HCT116 (cell line): ENCODE data around the gene TTC39C. TPM values are rescaled to one million over a fixed set of nuclear protein-coding genes. Genes with fewer than 3 reads are reported as not detected.

Experiments
- ATAC-seq: fragments of 200-7000 bp; cut with Tn5 transposase; 2 replicates; pipeline ENCODE4 v1.9.1; 2020; ENCODE audit warnings: mild to moderate bottlenecking, moderate library complexity
- BruUV-seq: library from RNA; stranded (reverse); fragments of 400-500 nt; replicated peaks from 2 replicates; lab custom pipeline; 2021; lab: Mats Ljungman, UMichigan
- CTCF ChIA-PET: fragments of 300-600 bp; sonication (Branson Sonifier 250); formaldehyde crosslinking; loops from one replicate; lab custom pipeline; 2021; ENCODE audit warnings: antibody characterized with exemption; lab: Charles Lee
- POLR2A ChIA-PET: fragments of 300-600, 350-600 bp; sonication (Branson Sonifier 250); formaldehyde crosslinking; loops from one replicate; lab custom pipeline; 2021; ENCODE audit warnings: antibody characterized with exemption; lab: Charles Lee
- RAD21 ChIA-PET, 2 experiments: fragments of 300-600 bp; sonication (Branson Sonifier 250); formaldehyde crosslinking; loops; one replicate each; lab custom pipeline; 2023; ENCODE audit warnings: low total read pairs in 2 of 2; ENCODE audit not compliant: uncharacterized antibody in 2 of 2, unreplicated experiment in 2 of 2, low non-redundant PET in 1 of 2; lab: Charles Lee
- DNase-seq: peaks from one replicate; pipeline ENCODE4 v3.0.0-alpha.2; 2010; ENCODE audit warnings: low read depth, low spot score
- H2AFZ ChIP-seq: fragments of 200-600 bp; shearing (Covaris generic), sonication (generic); 2 replicates; pipeline ENCODE4 v1.6.1; 2017; ENCODE audit warnings: low read depth, mixed run types, mixed read lengths, antibody characterized with exemption, low read length; ENCODE audit not compliant: poor library complexity, severe bottlenecking
- H3K27ac ChIP-seq: 2 replicates; pipeline ENCODE4 v1.5.1; 2012; ENCODE audit warnings: low read depth, low read length
- H3K27me3 ChIP-seq: fragments of 200-600 bp; sonication (generic); 2 replicates; pipeline ENCODE4 v1.6.1; 2016; ENCODE audit warnings: mixed run types, low read length, mixed read lengths; ENCODE audit not compliant: insufficient read depth
- H3K36me3 ChIP-seq, 2 experiments: fragments of 200-500 bp in 1 of 2; fragments of 200-600 bp in 1 of 2; sonication (Bioruptor generic) in 1 of 2; sonication (generic) in 1 of 2; 2 replicates each; pipeline versions ENCODE4 v1.5.1 to v1.6.1; 2014 to 2016; ENCODE audit warnings: low read length in 2 of 2, inconsistent platforms in 1 of 2, mixed read lengths in 1 of 2, mixed run types in 1 of 2; ENCODE audit not compliant: insufficient read depth in 2 of 2, control insufficient read depth in 1 of 2
- H3K4me1 ChIP-seq, 2 experiments: fragments of 200-600 bp in 1 of 2; sonication (generic) in 1 of 2; 2 replicates each; pipeline versions ENCODE4 v1.5.1 to v1.6.1; 2012 to 2017; ENCODE audit warnings: low read length in 2 of 2, inconsistent platforms in 1 of 2, mild to moderate bottlenecking in 1 of 2, mixed read lengths in 1 of 2, mixed run types in 1 of 2, moderate library complexity in 1 of 2; ENCODE audit not compliant: insufficient read depth in 2 of 2, control insufficient read depth in 1 of 2
- H3K4me2 ChIP-seq: fragments of 200-600 bp; sonication (generic); 2 replicates; pipeline ENCODE4 v1.6.1; 2017; ENCODE audit warnings: mixed run types, low read length, mixed read lengths
- H3K4me3 ChIP-seq, 2 experiments: fragments of 200-600 bp in 1 of 2; sonication (generic) in 1 of 2; replicated peaks in 1 of 2; 2 replicates each; pipeline ENCODE4 v1.5.1; 2011 to 2016; ENCODE audit warnings: low read length in 2 of 2, control low read depth in 1 of 2, low read depth in 1 of 2, mild to moderate bottlenecking in 1 of 2, mixed read lengths in 1 of 2, mixed run types in 1 of 2
- H3K79me2 ChIP-seq: fragments of 200-600 bp; sonication (generic); 2 replicates; pipeline ENCODE4 v1.6.1; 2017; ENCODE audit warnings: mild to moderate bottlenecking, mixed run types, low read length, moderate library complexity, mixed read lengths; ENCODE audit not compliant: insufficient read depth
- H3K9ac ChIP-seq: fragments of 200-600 bp; sonication (generic); 2 replicates; pipeline ENCODE4 v1.6.1; 2016; ENCODE audit warnings: low read length, mixed read lengths
- H3K9me2 ChIP-seq: fragments of 200-600 bp; sonication (generic), shearing (Covaris generic); 2 replicates; pipeline ENCODE4 v1.6.1; 2017; ENCODE audit warnings: mixed run types, mild to moderate bottlenecking, moderate library complexity; ENCODE audit not compliant: insufficient read depth
- H3K9me3 ChIP-seq, 2 experiments: fragments of 200-500 bp in 1 of 2; fragments of 200-600 bp in 1 of 2; sonication (Bioruptor generic) in 1 of 2; sonication (generic) in 1 of 2; 2 replicates each; pipeline ENCODE4 v1.6.1; 2014 to 2017; ENCODE audit warnings: low read length in 2 of 2, mixed read lengths in 2 of 2, inconsistent platforms in 1 of 2, low read depth in 1 of 2, mild to moderate bottlenecking in 1 of 2, mixed run types in 1 of 2, moderate library complexity in 1 of 2; ENCODE audit not compliant: control insufficient read depth in 1 of 2, insufficient read depth in 1 of 2
- H4K20me1 ChIP-seq: fragments of 200-600 bp; sonication (generic), shearing (Covaris generic); 2 replicates; pipeline ENCODE4 v1.6.1; 2017; ENCODE audit warnings: mixed run types, mild to moderate bottlenecking, moderate library complexity; ENCODE audit not compliant: insufficient read depth
- ATF3 ChIP-seq: IDR thresholded peaks from 2 replicates; pipeline ENCODE4 v1.6.1; 2012
- CTCF ChIP-seq, 3 experiments: fragments of 200-600 bp in 1 of 3; sonication (generic) in 1 of 3; IDR thresholded peaks in 2 of 3; conservative IDR thresholded peaks in 1 of 3; 2 replicates each; pipeline ENCODE4 v1.5.1; 2012 to 2017; ENCODE audit warnings: low read depth in 2 of 3, low read length in 2 of 3, antibody characterized with exemption in 1 of 3, borderline replicate concordance in 1 of 3, control low read depth in 1 of 3, mild to moderate bottlenecking in 1 of 3, mixed read lengths in 1 of 3, mixed run types in 1 of 3, moderate library complexity in 1 of 3; ENCODE audit not compliant: insufficient read depth in 1 of 3
- EGR1 ChIP-seq: IDR thresholded peaks from 2 replicates; pipeline ENCODE4 v1.6.1; 2012; ENCODE audit warnings: low read depth
- EZH2 ChIP-seq: fragments of 200-600 bp; sonication (generic); IDR thresholded peaks from 2 replicates; pipeline ENCODE4 v1.6.1; 2017; ENCODE audit warnings: antibody characterized with exemption, mixed run types
- EZH2phosphoT487 ChIP-seq: fragments of 200-600 bp; IDR thresholded peaks from 2 replicates; pipeline ENCODE4 v1.6.1; 2018; ENCODE audit warnings: antibody characterized with exemption, borderline replicate concordance
- FOSL1 ChIP-seq: IDR thresholded peaks from 2 replicates; pipeline ENCODE4 v1.6.1; 2012; ENCODE audit warnings: low read depth
- MAX ChIP-seq: IDR thresholded peaks from 2 replicates; pipeline ENCODE4 v1.6.1; 2012
- POLR2AphosphoS5 ChIP-seq: IDR thresholded peaks from 2 replicates; pipeline ENCODE4 v1.6.1; 2011; ENCODE audit warnings: mild to moderate bottlenecking, low read depth, low read length, moderate library complexity
- SRF ChIP-seq: IDR thresholded peaks from 2 replicates; pipeline ENCODE4 v1.6.1; 2012; ENCODE audit warnings: low read depth
- ZBTB33 ChIP-seq: IDR thresholded peaks from 2 replicates; pipeline ENCODE4 v1.6.1; 2011; ENCODE audit warnings: mild to moderate bottlenecking, low read length, moderate library complexity; ENCODE audit not compliant: insufficient replicate concordance; ENCODE audit errors: extremely low read depth
- ZFX ChIP-seq: fragments of 450-650 bp; IDR thresholded peaks from 2 replicates; pipeline ENCODE4 v1.6.1; 2017
- intact Hi-C: fragments of 100-400 bp; cut with micrococcal nuclease; formaldehyde crosslinking; loops from 2 replicates; pipeline ENCODE4 v1.10.0; 2022
- total RNA-seq: library from RNA; stranded (reverse); gene quantifications from one replicate; pipeline ENCODE4 v1.2.1, GENCODE V29; 2021; ENCODE audit not compliant: unreplicated experiment

The TTC39C gene
- total RNA-seq, 1 experiment from 2014 or later = 24.8 TPM

- no TSS peak for BruUV-seq
- TF ChIP-seq EGR1 (no peak), FOSL1 (no peak), SRF (no peak)
- TF ChIP-seq, all 23 proteins: peak for 0
- H3K36me3 ChIP-seq = no peaks in the 10 kb centered on the region
- H3K9me2 ChIP-seq = no peaks in the 10 kb centered on the region
- no peaks in the 10 kb centered on the region; the same call in 1 of the 2 replicates for H4K20me1 ChIP-seq
- no peak overlapping the region for H3K9ac ChIP-seq
- POLR2A ChIA-PET = no interaction called here
- H3K27me3 ChIP-seq = no peaks in the 10 kb centered on the region
- no peak for DNase-seq
- CTCF ChIA-PET = no interaction called here
- no peak overlapping the region for H3K4me2 ChIP-seq
- H3K4me1 ChIP-seq = peaks cover 16 to 17% of the 10 kb centered on the region in 2 experiments
- H3K79me2 ChIP-seq = peaks cover 11% of the 10 kb centered on the region
- no peak overlapping the region for H3K27ac ChIP-seq
- H3K4me3 ChIP-seq = no peak overlapping the region
- RAD21 ChIA-PET = no interaction called here
- no peaks in the 10 kb centered on the region for H3K9me3 ChIP-seq
- no peak for ATAC-seq
- no peak overlapping the region for H2AFZ ChIP-seq
- intact Hi-C loops = no loop called here
Measured at GRCh38 chr18:24055009-24055804, 40.7 kb downstream of the TTC39C start.

GRCh38 chr18:24055878-24056277 is 41.3 kb downstream of the TTC39C start:
- CTCF ChIA-PET = no interaction called here
- Histone ChIP-seq H3K36me3 (no peaks in the 10 kb centered on the region), H2AFZ (no peak overlapping the region), H3K9me2 (no peaks in the 10 kb centered on the region), H3K4me2 (no peak overlapping the region), H3K9ac (no peak overlapping the region), H3K27me3 (no peaks in the 10 kb centered on the region), H3K27ac (no peak overlapping the region), H3K79me2 (peaks cover 11% of the 10 kb centered on the region), H3K4me3 (no peak overlapping the region), H3K9me3 (no peaks in the 10 kb centered on the region), H3K4me1 (peaks cover 13 to 14% of the 10 kb centered on the region in 2 experiments), H4K20me1 (no peaks in the 10 kb centered on the region; the same call in 1 of the 2 replicates)
- RAD21 ChIA-PET = no interaction called here
- DNase-seq (no peak), ATAC-seq (no peak)
- intact Hi-C loops = no loop called here
- BruUV-seq = no TSS peak
- POLR2A ChIA-PET = no interaction called here
- TF ChIP-seq POLR2AphosphoS5 (no peak), CTCF (IDR thresholded peaks at IDR 0.05 in 2 of 3, conservative IDR thresholded peaks at IDR 0.05 in 1 of 3; ENCODE audit: borderline replicate concordance in 1 of 3, insufficient read depth in 1 of 3, low read depth in 2 of 3, low read length in 2 of 3) (no peak), ZBTB33 (no peak), EZH2phosphoT487 (no peak), MAX (no peak), EZH2 (no peak), ZFX (no peak), ATF3 (no peak), FOSL1 (no peak), SRF (no peak)
